Activated CD4-positive, alpha-beta T cell treated with anti-CD3 and anti-CD28 coated beads for 4 hours (primary cell): ENCODE measurements around the gene SIPA1.
"Not testable (repeated sequence)": the region's sequence is repeated elsewhere in the genome, so short reads cannot be mapped to it uniquely, and the experiment has no call there.

Experiments used
- DNase-seq, 2 donors: peaks; one replicate each; pipeline ENCODE4 v3.0.0-alpha.2; 2020

The SIPA1 gene

DNA sequence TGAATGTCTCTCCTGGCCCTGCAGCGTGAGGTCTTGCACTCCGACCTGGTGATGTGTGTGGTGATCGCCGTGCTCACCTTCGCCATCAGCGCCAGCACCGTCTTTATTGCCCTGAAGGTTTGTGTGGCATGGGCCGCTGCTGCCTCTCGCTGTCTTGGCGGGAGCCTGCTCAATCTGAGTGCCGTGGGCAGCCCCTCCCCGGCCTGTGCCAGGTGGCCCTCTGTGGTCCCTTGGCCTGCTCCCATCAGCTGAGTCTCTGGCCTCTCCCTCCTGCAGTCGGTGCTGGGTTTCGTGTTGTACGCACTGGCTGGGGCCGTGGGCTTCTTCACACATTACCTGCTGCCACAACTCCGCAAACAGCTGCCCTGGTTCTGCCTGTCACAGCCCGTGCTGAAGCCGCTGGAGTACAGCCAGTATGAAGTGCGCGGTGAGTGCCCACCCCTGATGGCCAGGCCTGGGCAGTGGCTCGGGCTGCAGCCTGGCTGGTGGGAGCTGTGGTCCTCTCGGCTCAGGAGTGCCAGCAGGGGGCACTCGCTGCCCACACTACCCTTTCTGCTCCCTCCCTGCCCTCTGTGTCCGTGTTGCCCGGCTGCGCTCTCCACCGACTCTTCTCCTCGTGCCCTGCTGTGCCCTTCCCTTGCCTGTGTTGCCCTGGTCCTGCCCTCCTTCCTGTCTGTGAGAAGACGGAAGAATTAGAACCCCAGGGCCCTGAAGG is 12.1 kb upstream of the SIPA1 start:
- DNase-seq = peak; percentile 48 to 49

DNA sequence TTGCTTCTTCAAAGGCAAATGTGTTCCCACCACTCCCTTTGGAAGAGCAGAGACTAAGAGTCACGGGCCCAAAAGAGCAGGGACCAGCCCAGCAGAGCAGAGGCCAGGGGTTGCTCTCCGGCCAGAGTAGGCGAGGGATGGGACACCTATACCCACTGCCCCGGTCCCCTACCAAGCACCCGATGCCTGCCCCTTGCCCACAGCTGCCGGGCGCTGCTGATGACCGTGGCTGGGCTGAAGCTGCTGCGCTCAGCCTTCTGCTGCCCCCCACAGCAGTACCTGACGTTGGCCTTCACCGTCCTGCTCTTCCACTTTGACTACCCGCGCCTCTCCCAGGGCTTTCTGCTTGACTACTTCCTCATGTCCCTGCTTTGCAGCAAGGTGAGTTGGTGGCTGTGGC is 10.7 kb upstream of the SIPA1 start:
- no peak for DNase-seq

DNA sequence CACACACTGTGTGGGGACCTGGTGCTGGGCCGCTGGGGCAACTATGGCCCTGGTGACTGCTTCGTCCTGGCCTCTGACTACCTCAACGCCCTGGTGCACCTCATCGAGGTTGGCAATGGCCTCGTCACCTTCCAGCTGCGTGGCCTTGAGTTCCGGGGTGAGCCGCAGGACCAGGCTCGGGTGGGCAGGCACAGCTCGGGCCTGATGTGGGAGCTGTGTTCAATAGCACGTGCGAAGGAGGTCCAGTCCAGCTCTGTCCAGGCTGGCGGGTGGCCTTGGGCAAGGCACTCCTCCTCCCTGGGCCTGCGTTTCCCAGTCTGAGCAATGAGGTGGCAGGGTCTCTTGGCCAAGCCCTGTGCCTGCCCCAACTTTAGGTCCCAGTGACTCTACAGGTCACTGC is 8.3 kb upstream of the SIPA1 start:
- no peak for DNase-seq

DNA sequence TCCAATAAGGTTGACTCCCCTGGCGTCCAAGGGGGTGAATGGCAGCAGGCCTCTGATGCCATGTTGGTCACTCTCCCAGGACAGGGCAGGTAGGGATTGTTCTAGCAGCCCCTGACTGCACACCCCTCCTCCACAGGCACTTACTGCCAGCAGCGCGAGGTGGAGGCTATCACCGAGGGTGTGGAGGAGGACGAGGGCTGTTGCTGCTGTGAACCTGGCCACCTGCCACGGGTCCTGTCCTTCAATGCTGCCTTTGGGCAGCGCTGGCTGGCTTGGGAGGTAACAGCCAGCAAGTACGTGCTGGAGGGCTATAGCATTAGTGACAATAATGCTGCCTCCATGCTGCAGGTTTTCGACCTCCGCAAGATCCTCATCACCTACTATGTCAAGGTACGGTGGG is 7.7 kb upstream of the SIPA1 start:
- DNase-seq = no peak

DNA sequence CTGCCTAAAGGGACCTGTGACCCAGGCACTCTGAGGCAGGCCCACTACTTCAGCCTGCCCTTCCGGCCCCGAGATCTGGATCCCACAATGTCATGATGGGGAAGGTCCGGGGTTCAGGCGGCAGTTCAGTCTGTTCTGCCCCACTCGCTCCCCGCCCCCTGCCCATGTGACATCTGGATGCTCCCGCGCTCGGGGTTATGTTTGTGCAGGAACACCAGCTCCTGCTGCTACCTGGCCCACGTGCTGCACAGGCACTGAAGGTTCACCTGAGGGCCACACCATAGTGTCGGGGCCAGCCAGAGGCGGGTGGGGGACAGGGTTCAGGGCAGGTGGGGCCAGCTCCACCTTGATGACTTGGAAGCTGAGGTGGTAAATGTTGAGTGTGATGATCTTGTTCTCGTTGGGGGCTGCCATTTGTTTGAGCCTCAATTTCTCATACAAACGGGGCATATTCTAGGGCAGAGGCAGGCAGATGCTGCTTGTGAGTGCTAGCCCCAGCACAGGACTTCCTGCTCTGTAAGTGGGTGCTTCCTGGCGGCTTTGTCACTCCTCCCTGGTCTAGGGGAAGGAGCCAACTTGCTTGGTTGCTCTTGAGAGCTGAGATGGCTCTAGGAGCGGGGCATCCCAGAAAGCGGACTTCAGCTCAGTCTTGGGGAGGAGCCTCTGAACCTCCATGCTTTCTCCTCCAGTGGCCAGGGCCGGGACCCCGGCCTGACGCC is 4.4 kb upstream of the SIPA1 start:
- no peak for DNase-seq

DNA sequence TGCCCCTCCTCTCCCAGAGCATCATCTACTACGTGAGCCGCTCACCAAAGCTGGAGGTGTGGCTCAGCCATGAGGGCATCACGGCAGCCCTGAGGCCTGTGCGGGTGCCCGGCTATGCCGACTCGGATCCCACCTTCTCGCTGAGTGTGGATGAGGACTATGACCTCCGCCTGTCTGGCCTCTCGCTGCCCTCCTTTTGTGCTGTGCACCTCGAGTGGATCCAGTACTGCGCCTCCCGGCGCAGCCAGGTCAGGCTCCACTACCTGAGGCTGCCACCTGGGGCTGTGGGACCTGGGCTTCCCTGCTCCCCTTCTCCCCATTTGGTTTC is 3.8 kb upstream of the SIPA1 start:
- no peak for DNase-seq

DNA sequence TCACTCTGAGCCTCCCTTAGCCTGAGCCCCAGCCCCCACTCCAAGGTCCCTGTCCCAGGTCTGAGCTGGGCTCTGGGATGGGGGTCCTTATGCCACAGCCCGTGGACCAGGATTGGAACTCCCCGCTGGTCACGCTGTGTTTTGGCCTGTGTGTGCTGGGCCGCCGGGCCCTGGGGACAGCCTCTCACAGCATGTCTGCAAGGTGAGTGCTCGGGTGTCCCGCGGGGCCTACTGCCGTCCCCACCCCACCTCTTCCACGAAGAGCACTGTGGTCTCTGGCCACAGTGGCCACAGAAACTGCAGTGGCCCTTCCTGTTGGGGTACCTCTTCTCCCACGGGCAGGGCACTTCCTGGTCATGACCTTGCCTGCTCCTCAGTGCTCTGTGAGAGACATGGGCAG is 3.5 kb upstream of the SIPA1 start:
- no peak for DNase-seq

DNA sequence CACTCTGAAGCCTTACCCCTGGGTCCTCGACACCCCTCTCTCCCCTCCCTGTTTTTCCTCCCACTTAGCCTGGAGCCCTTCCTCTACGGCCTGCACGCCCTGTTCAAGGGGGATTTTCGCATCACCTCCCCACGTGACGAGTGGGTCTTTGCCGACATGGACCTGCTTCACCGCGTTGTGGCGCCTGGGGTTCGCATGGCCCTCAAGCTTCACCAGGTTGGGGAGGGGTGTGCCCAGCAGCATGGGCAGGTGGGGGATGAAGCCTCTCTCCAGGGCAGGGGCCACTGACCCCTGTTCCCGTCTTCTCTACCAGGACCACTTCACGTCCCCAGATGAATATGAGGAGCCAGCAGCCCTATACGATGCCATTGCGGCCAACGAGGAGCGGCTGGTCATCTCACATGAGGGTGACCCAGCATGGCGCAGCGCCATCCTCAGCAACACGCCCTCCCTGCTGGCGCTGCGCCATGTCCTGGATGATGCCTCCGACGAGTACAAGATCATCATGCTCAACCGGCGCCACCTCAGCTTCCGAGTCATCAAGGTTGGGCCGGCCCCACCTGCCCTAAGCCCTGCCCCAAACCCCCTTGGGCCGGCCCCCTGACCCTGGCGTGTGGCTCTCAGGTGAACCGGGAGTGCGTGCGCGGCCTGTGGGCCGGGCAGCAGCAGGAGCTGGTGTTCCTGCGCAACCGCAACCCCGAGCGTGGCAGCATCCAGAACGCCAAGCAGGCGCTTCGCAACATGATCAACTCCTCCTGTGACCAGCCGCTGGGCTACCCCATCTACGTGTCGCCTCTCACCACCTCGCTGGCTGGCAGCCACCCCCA is 2.8 kb upstream of the SIPA1 start:
- DNase-seq = no peak

DNA sequence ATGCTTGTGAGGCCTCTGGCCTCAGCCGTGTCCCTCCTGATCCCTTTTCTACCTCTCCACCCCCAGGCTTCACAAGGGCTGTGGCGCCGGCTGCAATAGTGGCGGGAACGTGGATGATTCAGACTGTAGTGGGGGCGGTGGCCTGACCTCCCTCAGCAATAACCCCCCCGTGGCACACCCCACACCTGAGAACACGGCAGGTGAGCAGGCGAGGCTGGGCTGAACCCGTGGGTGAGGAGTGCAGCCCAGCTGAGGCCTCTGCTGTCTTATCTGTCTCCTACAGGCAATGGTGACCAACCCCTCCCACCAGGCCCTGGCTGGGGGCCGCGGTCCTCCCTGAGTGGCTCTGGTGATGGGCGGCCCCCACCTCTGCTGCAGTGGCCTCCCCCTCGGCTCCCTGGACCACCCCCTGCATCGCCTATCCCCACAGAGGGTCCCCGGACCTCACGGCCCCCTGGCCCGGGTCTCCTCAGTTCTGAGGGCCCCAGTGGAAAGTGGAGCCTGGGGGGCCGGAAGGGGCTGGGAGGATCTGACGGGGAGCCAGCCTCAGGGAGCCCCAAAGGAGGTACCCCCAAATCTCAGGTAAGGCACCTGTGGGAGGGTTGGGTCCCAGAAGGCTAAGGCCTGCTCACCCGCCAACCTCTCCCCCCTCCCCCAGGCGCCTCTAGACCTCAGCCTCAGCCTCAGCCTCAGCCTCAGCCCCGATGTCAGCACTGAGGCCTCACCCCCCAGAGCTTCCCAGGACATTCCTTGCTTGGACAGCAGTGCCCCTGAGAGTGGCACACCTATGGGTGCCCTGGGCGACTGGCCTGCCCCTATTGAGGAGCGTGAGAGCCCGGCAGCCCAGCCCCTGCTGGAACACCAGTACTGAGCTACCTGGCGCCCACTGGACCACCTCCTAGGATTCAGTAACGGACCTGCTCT is 1.5 kb upstream of the SIPA1 start:
- DNase-seq = no peak

DNA sequence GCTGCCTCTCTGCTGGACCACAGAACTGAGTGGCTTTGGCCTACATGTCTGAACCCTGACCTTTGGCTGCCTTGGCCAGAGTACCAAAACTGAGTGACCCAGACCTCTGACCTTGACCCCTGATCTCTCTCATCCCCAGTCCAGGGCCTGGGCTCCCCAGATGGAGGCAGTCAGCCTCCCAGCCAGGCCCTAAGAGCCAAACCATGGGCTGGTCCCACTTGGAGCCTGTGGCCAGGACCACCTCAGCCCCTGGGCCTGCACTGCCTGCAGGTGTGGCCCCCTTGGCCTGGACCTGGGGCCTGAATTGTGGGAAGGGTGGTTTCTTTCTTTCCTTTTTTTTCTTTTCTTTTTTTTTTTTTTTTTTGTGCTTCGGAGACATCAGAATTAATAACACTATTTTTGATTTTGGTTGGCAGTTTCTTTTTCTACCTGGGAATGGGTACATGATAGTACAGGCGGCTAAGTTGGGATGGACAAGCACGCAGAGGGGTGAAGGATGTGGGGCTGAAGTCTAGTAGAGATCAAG is 806 bp upstream of the SIPA1 start:
- no peak for DNase-seq

DNA sequence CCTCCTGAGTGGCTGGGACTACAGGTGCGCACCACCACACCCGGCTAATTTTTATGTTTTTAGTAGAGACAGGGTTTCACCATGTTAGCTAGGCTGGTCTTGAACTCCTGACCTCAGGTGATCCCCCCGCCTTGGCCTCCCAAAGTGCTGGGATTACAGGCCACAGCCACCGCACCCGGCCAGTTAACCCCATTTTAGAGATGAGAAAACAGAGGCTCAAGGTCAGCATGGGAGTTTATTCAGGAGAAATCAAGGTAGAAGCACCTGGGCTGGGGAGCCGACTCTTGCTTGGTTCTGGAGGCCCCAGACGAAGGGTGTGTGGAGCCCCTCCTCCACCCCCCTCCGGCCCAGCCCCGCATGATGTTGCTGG is 1.3 kb downstream of the SIPA1 start:
- DNase-seq = not testable (repeated sequence)

DNA sequence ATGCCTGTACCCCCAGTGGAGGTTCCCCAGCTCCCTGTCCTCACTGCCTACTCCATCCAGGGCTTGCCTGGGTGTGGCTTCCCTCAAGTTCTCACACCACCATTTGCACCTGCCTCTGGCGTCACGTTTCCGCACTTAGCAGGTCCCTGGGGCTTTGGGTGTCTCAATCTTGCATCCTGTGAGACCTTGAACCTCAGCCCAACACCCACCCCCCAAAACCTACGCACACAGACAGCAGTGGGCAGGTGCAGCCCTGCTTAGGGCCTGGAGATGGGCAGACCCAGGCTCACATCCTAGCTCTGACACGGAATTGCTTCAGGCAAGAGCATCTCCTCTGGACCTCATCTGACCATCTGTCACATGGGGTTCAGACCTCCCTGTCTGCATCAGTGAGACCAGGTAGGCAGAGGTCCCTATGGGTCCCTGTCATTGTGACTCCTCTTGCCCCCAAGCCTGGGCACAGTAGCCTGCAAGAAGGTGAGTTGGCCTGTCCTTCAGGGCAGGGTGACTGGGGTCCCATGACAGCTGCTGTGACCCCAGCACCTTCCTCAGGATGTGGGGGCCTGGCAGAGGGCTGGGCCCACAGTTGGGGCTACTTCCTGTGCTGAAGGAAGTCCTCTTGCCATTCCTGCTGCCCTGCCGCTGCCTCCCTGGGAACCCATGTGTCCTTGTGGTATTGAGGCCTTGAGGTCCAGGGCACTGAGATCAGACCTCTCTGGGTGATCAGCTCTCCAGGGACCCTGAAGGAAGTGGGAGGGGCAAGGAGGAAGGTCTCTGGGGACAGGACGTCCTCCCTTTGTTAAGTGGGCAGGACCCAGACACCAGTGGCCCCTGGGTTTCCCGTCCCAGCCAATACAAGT is 2.0 kb downstream of the SIPA1 start:
- peak; percentile 42 to 58 for DNase-seq

DNA sequence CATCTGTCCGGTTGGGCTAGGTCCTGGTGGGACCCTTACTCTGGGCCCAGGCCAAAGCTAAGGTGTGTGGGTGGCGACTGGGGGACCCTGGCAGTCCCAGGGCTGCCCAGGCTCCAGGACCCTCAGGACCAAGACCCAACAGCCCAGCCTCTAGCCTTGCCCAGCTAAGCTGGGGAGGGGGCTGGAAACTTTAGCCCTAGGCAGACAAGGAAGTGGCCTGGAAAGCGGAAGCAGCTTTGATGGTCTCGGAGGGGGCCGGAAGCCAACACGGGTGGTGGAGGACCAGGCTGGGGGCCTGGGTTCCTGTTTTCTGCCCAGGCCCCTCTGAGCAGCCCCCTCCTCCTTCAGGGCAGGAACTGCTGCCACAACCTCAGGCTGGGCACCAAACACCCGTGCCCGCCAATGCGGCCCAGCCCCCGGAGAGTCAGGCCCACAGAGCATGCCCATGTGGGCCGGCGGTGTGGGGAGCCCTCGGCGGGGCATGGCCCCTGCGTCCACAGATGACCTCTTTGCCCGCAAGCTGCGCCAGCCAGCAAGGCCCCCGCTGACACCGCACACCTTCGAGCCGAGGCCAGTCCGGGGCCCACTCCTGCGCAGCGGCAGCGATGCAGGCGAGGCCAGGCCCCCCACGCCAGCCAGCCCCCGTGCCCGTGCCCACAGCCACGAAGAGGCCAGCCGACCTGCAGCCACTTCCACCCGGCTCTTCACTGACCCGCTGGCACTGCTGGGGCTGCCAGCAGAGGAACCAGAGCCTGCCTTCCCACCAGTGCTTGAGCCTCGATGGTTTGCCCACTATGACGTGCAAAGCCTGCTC is 2.8 kb downstream of the SIPA1 start:
- DNase-seq = peak in 1 of 2 donors; percentile 36

DNA sequence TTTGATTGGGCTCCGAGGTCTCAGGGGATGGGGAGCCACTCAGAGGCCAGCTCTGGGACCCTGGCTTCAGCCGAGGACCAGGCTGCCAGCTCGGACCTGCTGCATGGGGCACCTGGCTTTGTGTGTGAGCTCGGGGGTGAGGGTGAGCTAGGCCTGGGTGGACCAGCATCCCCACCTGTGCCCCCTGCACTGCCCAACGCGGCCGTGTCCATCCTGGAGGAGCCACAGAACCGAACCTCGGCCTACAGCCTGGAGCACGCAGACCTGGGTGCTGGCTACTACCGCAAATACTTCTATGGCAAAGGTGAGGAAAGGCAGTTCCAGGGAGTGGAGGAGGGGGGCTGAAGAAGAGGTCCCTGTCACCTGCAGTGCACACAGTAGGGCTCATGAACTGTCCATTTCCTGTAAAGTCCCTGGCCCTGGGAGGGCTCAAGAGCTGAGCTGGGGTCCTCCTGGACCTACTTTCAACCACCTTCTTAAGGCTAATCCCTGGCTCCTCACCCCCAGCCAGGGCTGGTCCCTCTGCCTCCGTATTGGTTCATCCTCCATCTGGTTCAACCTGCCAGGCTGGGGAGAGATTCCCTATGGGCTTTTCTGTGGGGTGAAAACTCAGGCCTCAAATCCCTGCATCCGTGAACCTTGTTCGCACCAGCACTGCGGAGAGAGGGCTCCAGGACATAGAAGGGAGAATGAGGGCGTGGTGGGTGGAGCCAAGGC is 3.6 kb downstream of the SIPA1 start:
- DNase-seq = no peak

DNA sequence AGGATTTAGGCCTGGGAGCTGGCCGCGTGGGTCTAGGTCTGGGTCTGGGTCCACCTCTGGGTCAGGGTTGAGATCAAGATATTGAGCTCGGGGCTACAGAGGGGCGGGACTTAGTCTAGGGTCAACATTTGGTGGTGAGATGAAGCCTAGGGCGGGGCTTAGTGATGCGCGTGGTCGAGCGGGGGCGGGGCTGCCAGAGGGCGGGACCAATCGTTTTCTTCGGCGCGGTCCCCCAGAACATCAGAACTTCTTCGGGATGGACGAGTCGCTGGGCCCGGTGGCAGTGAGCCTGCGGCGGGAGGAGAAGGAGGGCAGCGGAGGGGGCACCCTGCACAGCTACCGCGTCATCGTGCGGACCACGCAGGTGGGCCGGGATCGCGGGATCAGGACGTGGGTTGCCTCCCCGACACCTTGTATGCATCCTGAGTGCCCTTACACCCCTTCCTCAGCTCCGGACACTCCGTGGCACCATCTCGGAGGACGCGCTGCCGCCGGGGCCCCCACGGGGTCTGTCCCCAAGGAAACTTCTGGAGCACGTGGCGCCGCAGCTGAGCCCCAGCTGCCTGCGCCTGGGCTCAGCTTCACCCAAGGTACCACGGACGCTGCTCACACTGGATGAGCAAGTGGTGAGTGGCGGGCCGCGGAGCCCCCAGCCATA is 4.2 kb downstream of the SIPA1 start:
- no peak for DNase-seq

DNA sequence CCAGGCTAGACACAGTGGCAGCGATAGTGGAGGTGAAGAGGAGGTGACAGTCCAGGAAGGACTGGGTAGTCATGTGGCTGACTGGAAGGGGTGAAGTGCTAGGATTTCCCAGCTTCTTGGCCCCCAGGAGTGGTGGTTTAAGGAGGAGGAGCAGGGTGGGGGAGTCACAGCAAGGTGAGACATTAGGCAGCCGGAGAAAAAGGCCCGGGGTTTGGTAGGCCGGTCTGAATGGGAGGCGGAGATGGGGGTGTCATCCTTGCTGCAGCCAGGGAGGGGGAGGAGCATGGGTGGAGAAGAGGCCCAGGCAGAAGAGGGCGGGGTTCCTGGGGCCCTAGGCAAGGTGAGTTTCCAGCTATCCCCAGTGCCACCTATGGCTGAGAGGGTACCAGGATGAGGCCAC is 6.1 kb downstream of the SIPA1 start:
- no peak for DNase-seq

DNA sequence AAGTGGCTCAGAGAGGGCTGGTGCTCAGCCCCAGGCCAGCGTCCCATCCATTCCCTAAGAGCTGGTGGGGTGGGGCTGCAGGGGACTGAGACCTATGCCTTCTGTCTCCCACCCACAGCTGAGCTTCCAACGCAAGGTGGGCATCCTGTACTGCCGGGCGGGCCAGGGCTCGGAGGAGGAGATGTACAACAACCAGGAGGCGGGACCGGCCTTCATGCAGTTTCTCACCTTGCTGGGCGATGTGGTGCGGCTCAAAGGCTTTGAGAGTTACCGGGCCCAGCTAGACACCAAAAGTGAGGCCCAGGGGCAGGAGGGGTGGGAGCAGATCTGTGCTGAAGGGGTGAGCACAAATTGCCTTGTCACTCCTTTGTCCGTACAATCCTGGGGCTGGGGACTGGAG is 6.9 kb downstream of the SIPA1 start:
- no peak for DNase-seq

DNA sequence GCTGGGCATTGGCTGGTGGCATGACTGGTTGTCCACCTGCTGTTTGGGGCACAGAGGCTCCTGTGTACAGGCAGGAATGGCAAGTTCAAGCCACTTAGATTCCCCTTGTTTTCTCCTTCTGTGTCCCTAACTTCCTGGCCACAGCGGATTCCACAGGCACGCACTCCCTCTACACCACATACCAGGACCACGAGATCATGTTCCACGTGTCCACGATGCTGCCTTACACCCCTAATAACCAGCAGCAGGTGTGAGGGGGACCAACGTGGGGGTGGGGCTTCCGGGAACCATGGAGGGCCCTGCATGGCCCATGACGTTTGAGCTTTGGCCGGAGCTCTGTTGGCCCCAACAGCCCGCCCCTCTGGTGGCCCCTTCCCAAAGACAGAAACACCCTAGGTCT is 7.8 kb downstream of the SIPA1 start:
- no peak for DNase-seq

DNA sequence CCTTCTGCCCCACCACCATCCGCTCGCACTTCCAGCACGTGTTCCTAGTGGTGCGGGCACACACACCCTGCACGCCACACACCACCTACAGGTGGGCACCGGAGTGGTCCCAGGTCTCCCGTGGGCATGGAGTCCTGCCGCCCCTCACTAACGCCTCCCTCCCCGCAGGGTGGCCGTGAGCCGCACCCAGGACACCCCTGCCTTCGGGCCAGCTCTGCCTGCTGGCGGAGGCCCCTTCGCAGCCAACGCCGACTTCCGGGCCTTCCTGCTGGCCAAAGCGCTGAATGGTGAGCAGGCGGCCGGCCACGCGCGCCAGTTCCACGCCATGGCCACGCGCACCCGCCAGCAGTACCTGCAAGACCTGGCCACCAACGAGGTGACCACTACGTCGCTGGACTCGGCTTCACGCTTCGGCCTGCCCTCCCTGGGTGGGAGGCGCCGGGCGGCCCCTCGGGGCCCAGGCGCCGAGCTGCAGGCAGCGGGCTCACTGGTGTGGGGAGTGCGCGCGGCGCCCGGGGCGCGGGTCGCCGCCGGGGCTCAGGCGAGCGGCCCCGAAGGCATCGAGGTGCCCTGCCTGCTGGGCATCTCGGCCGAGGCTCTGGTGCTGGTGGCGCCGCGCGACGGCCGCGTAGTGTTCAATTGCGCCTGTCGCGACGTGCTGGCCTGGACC is 8.5 kb downstream of the SIPA1 start:
- no peak for DNase-seq
